Peyer's patch (tissue), 4 donors: Measurements from ENCODE around the gene SENP2.

Experiments used
- POLR2A ChIP-seq, 2 donors: fragments of 450-650 bp; IDR thresholded peaks; one replicate each; pipeline ENCODE4 v1.5.1; 2017; ENCODE audit warnings: antibody characterized with exemption in 2 of 2, mild to moderate bottlenecking in 2 of 2, moderate library complexity in 2 of 2
- TF ChIP-seq, protein P1 (sequence below), 6 experiments: fragments of 450-650 bp in 4 of 6; fragments of 200-600 bp in 2 of 6; sonication (generic) in 1 of 6; IDR thresholded peaks; one replicate each; pipeline ENCODE4 v1.5.1; 2017 to 2019; ENCODE audit warnings: antibody characterized with exemption in 6 of 6, mild to moderate bottlenecking in 3 of 6, moderate library complexity in 1 of 6

DNA sequence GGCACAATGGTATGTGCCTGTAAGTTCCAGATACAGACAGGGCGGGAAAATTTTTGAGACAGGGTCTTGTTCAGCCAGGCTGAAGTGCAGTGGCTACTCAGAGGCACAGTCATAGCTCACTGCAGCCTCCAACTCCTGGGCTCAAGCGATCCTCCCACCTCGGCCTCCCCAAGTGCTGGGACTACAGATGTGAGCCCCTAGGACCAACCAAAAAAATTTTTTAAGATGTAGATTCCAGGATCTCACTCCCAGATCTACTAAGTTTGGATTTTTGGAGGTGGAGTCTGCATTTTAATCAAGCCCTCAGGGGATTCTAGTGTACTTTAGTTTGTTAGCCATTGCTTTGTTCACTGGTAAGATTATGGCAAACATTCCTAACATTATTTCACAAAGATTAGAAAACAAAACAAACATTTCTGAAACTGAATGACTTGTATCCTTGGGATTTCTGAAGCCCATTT, 36.4 kb upstream of the SENP2 start:
- TF ChIP-seq, protein P1, sequence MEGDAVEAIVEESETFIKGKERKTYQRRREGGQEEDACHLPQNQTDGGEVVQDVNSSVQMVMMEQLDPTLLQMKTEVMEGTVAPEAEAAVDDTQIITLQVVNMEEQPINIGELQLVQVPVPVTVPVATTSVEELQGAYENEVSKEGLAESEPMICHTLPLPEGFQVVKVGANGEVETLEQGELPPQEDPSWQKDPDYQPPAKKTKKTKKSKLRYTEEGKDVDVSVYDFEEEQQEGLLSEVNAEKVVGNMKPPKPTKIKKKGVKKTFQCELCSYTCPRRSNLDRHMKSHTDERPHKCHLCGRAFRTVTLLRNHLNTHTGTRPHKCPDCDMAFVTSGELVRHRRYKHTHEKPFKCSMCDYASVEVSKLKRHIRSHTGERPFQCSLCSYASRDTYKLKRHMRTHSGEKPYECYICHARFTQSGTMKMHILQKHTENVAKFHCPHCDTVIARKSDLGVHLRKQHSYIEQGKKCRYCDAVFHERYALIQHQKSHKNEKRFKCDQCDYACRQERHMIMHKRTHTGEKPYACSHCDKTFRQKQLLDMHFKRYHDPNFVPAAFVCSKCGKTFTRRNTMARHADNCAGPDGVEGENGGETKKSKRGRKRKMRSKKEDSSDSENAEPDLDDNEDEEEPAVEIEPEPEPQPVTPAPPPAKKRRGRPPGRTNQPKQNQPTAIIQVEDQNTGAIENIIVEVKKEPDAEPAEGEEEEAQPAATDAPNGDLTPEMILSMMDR (IDR thresholded peaks at IDR 0.05) = no peak
- no peak for TF ChIP-seq POLR2A (IDR thresholded peaks at IDR 0.05)
